AG04450 (cell line): ENCODE results near the gene GINS3. TPM values are rescaled to one million over a fixed set of nuclear protein-coding genes. Genes with fewer than 3 reads are reported as not detected.

Experiments
- CTCF ChIA-PET: fragments of 300-600, 350-600 bp; formaldehyde crosslinking; extraction: SDS; loops from one replicate; lab custom pipeline; 2022; ENCODE audit warnings: antibody characterized with exemption, inconsistent platforms; lab: Charles Lee
- POLR2A ChIA-PET: fragments of 350-600 bp; formaldehyde crosslinking; extraction: SDS; loops from one replicate; lab custom pipeline; 2021; ENCODE audit warnings: antibody characterized with exemption, inconsistent platforms; lab: Yijun Ruan, JAX
- DNase-seq: peaks from one replicate; pipeline ENCODE4 v3.0.0-alpha.2; 2011; ENCODE audit warnings: low read depth, low spot score
- H3K27ac ChIP-seq: one replicate; pipeline ENCODE4 v1.5.1; 2012; ENCODE audit warnings: low read depth, low read length, control low read depth
- H3K27me3 ChIP-seq: one replicate; pipeline ENCODE4 v1.6.0; 2012; ENCODE audit warnings: low read length; ENCODE audit not compliant: control insufficient read depth, insufficient read depth
- H3K4me3 ChIP-seq: 2 replicates; pipeline ENCODE4 v1.5.1; 2011; ENCODE audit warnings: mild to moderate bottlenecking, low read depth, low read length, control low read depth
- H3K9me3 ChIP-seq: 2 replicates; pipeline ENCODE4 v1.5.1; 2012; ENCODE audit warnings: low read length; ENCODE audit not compliant: control insufficient read depth, insufficient read depth
- polyA plus RNA-seq: library from polyadenylated mRNA; depleted of rRNA; stranded (reverse); fragments of >200 nt; gene quantifications from 2 replicates; pipeline ENCODE4 v1.2.3, GENCODE V29; 2011
- TF ChIP-seq, protein P1 (sequence below): IDR thresholded peaks from 2 replicates; pipeline ENCODE4 v1.5.1; 2011; ENCODE audit warnings: low read depth, low read length, control low read depth, inconsistent platforms

Gene GINS3
- polyA plus RNA-seq, 1 experiment = 3.3 TPM

DNA sequence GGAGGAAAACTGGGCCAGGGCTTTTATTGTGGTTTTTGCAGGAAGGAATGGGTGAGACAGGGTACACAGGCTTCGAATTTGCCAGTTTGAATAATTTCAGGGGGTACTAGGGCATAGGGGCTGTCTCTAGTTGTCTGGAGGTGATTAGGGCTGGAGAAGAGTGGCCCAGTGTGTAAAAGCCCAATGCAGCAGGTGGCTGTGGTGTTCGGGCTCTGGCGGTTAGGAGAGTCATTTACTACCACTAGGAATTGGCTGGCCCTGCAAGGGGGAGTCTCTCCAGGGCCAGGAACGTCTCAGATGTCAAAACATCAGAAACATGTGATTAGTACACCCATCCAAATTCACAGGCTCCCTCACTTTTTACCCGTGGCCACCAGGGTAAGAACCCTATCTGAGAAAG lies 50.3 kb downstream of the GINS3 start:
- DNase-seq = no peak
- ChIA-PET CTCF (no interaction called here), POLR2A (no interaction called here)
- no peak overlapping the region for H3K27ac ChIP-seq
- no peak overlapping the region for H3K4me3 ChIP-seq
- TF ChIP-seq, protein P1, sequence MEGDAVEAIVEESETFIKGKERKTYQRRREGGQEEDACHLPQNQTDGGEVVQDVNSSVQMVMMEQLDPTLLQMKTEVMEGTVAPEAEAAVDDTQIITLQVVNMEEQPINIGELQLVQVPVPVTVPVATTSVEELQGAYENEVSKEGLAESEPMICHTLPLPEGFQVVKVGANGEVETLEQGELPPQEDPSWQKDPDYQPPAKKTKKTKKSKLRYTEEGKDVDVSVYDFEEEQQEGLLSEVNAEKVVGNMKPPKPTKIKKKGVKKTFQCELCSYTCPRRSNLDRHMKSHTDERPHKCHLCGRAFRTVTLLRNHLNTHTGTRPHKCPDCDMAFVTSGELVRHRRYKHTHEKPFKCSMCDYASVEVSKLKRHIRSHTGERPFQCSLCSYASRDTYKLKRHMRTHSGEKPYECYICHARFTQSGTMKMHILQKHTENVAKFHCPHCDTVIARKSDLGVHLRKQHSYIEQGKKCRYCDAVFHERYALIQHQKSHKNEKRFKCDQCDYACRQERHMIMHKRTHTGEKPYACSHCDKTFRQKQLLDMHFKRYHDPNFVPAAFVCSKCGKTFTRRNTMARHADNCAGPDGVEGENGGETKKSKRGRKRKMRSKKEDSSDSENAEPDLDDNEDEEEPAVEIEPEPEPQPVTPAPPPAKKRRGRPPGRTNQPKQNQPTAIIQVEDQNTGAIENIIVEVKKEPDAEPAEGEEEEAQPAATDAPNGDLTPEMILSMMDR = no peak
- H3K9me3 ChIP-seq = no peaks in the 10 kb centered on the region
- H3K27me3 ChIP-seq = peaks cover 5% of the 10 kb centered on the region

DNA sequence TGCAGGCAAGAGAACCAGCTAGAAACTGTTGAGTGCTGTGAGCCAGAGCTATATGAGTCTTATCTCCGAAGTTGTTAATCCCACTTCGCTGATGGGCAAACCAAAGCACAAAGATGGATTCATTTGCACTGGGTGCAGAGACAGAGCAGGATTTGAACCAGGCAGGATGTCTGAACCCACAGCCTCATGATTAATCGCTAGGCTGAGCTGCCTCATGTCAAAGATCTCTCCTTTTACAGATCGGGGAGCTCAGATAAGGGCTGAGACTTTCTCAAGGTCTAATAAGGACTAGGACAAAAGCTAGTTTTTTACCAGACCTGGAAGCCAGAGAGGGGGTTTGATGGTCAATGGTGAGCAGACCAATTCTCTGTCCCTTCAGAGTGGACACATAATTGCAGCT lies 51.5 kb downstream of the GINS3 start:
- Histone ChIP-seq H3K27me3 (peaks cover 5% of the 10 kb centered on the region), H3K27ac (no peak overlapping the region), H3K9me3 (no peaks in the 10 kb centered on the region), H3K4me3 (no peak overlapping the region)
- ChIA-PET POLR2A (no interaction called here), CTCF (interaction anchor here (1.2 kb wide), 1 partner anchor 107 kb away, joined by 3 read pairs; no protein-coding TSS in a partner anchor)
- TF ChIP-seq, protein P1 = no peak
- DNase-seq = no peak

DNA sequence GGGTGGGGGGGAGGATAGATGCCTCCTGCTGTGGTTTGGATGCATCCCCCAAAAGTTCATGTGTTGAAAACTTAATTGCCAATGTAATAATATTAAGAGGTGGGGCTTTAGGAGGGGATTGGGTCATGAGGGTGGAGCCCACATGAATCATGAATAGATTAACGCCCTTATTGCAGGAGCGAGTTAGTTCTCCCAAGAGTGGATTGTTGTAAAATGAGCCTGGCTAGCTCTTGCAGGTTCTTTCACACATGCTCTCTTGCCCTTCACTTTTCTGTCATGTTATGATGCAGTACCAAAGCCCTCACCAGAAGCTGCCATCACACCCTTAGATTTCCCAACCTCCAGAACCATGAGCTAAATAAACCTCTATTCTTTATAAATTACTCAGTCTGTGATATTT lies 52.0 kb downstream of the GINS3 start:
- Histone ChIP-seq H3K9me3 (no peaks in the 10 kb centered on the region), H3K27ac (no peak overlapping the region), H3K4me3 (no peak overlapping the region), H3K27me3 (peaks cover 5% of the 10 kb centered on the region)
- TF ChIP-seq, protein P1 = no peak
- ChIA-PET CTCF (interaction anchor here (1.2 kb wide), 1 partner anchor 108 kb away, joined by 3 read pairs; no protein-coding TSS in a partner anchor), POLR2A (no interaction called here)
- DNase-seq = no peak

DNA sequence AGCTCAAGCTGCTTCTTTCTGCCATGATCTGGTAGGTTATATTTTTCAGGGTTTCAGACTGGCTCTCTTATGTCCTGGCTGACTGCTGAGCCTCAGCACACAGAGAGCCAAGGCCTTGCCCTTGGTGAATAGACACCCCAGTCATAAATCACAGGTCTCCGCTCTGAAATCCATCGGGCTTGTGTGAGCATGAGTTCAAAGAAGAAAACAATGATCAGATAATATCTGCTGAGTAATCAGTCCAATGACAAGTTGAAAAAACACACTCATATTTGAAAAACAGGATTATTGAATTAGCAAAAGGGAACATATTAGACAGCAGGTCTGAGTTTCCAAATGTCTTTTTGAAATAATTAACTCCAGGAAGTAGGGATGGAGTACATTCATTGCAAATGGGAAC lies 56.6 kb downstream of the GINS3 start:
- Histone ChIP-seq H3K9me3 (no peaks in the 10 kb centered on the region), H3K27me3 (peaks cover 2% of the 10 kb centered on the region), H3K27ac (no peak overlapping the region), H3K4me3 (no peak overlapping the region)
- ChIA-PET CTCF (no interaction called here), POLR2A (no interaction called here)
- TF ChIP-seq, protein P1 = no peak
- DNase-seq = no peak

DNA sequence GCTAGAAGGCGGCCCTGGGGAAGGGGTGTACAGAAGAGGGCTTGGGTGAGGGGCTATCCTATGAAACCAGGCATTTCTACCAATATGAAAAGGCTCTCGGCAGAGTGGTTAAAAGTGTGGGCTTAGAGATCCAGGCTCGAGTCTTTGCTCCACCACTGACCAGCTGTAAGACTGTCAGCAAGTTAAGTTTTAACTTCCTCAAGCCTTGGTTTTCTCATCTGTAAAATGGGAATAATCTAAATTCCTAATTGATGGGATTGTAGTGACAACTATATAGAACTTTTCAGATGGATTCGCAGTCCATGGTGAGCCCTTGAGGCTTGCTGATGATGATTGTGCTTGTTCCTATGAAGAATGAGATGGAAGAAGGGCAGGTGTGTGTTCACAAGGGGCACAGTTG lies 57.0 kb downstream of the GINS3 start:
- TF ChIP-seq, protein P1 = no peak
- CTCF ChIA-PET = no interaction called here
- Histone ChIP-seq H3K27ac (no peak overlapping the region), H3K9me3 (no peaks in the 10 kb centered on the region), H3K4me3 (no peak overlapping the region), H3K27me3 (peaks cover 2% of the 10 kb centered on the region)
- POLR2A ChIA-PET = no interaction called here
- no peak for DNase-seq
